Immature natural killer cell (primary cell): Measurements from ENCODE around the gene KRT81. TPM values are rescaled to one million over a fixed set of nuclear protein-coding genes. Genes with fewer than 3 reads are reported as not detected.
A peak's percentile ranks its signal among the peaks of the same experiment; 100 is the strongest.
"Not testable (repeated sequence)": the region's sequence is repeated elsewhere in the genome, so short reads cannot be mapped to it uniquely, and the experiment has no call there.

Experiments used
- DNase-seq, 3 donors: peaks; one replicate each; pipeline ENCODE4 v3.0.0; 2022; ENCODE audit warnings: mixed read lengths in 1 of 3
- H3K27ac Mint-ChIP-seq, 6 donors: one replicate each; pipeline ENCODE4 v1.8.0; 2020; ENCODE audit warnings: mixed read lengths in 6 of 6, mild to moderate bottlenecking in 5 of 6, inconsistent platforms in 4 of 6, moderate library complexity in 3 of 6
- H3K27me3 Mint-ChIP-seq, 3 donors: one replicate each; pipeline ENCODE4 v1.8.0; 2020 to 2021; ENCODE audit warnings: low read depth in 3 of 3, mild to moderate bottlenecking in 3 of 3, mixed read lengths in 3 of 3, moderate library complexity in 3 of 3, inconsistent platforms in 1 of 3
- H3K36me3 Mint-ChIP-seq, 3 donors: one replicate each; pipeline ENCODE4 v1.8.0; 2020; ENCODE audit warnings: mixed read lengths in 3 of 3, inconsistent platforms in 2 of 3, mild to moderate bottlenecking in 2 of 3
- H3K4me1 Mint-ChIP-seq, 2 donors: one replicate each; pipeline ENCODE4 v1.8.0; 2020; ENCODE audit warnings: inconsistent platforms in 2 of 2, mild to moderate bottlenecking in 2 of 2, mixed read lengths in 2 of 2, moderate library complexity in 1 of 2
- H3K4me3 Mint-ChIP-seq, 5 donors: one replicate each; pipeline ENCODE4 v1.8.0; 2020; ENCODE audit warnings: mild to moderate bottlenecking in 5 of 5, mixed read lengths in 5 of 5, inconsistent platforms in 3 of 5, moderate library complexity in 3 of 5
- H3K9me3 Mint-ChIP-seq, 6 donors: one replicate each; pipeline ENCODE4 v1.8.0; 2020; ENCODE audit warnings: mild to moderate bottlenecking in 6 of 6, mixed read lengths in 6 of 6, inconsistent platforms in 4 of 6, moderate library complexity in 3 of 6
- polyA plus RNA-seq, 3 donors: library from polyadenylated mRNA; unstranded; fragments of 300-500 nt; fragmentation: Illumina TruSeq; gene quantifications; one replicate each; pipeline ENCODE4 v1.2.3, GENCODE V29; 2021

KRT81 gene
- polyA plus RNA-seq, 3 donors from 2014 or later: 2.2 to 3.7 (median 3.6) TPM

- Mint-ChIP-seq H3K27ac (no peak overlapping the region), H3K36me3 (no peaks in the 10 kb centered on the region), H3K4me3 (no peak overlapping the region), H3K27me3 (peaks cover 0 to 10% (median 6%) of the 10 kb centered on the region in 3 donors), H3K4me1 (no peaks in the 10 kb centered on the region), H3K9me3 (no peaks in the 10 kb centered on the region)
- no peak for DNase-seq
Measured at GRCh38 chr12:52267266-52267665, 24.1 kb downstream of the KRT81 start.

- H3K4me3 Mint-ChIP-seq: no peak overlapping the region
- H3K9me3 Mint-ChIP-seq: no peaks in the 10 kb centered on the region
- no peak for DNase-seq
Measured at GRCh38 chr12:52266514-52266913, 24.8 kb downstream of the KRT81 start.

GRCh38 chr12:52264435-52264825 lies 26.9 kb downstream of the KRT81 start:
- Mint-ChIP-seq H3K27ac (no peak overlapping the region), H3K4me1 (peaks cover 10 to 15% of the 10 kb centered on the region in 2 donors), H3K36me3 (no peaks in the 10 kb centered on the region), H3K9me3 (no peaks in the 10 kb centered on the region), H3K4me3 (no peak overlapping the region), H3K27me3 (peaks cover 3 to 7% (median 6%) of the 10 kb centered on the region in 3 donors)
- no peak for DNase-seq

More at GRCh38 chr12:52266514-52266913, 24.8 kb downstream of the KRT81 start:
- peaks cover under 1 to 10% (median 6%) of the 10 kb centered on the region in 3 donors for H3K27me3 Mint-ChIP-seq
- H3K36me3 Mint-ChIP-seq: no peaks in the 10 kb centered on the region
- H3K4me1 Mint-ChIP-seq: no peaks in the 10 kb centered on the region
- H3K27ac Mint-ChIP-seq: no peak overlapping the region

- Mint-ChIP-seq H3K4me3 (no peak overlapping the region), H3K4me1 (peaks cover 10 to 20% of the 10 kb centered on the region in 2 donors), H3K9me3 (no peaks in the 10 kb centered on the region), H3K36me3 (no peaks in the 10 kb centered on the region), H3K27me3 (peaks cover 6 to 8% (median 7%) of the 10 kb centered on the region in 3 donors), H3K27ac (no peak overlapping the region)
- DNase-seq: no peak
Measured at GRCh38 chr12:52263761-52264434, 27.4 kb downstream of the KRT81 start.

GRCh38 chr12:52262286-52262685 lies 29.0 kb downstream of the KRT81 start:
- Mint-ChIP-seq H3K27ac (no peak overlapping the region), H3K27me3 (peaks cover 4 to 8% (median 7%) of the 10 kb centered on the region in 3 donors), H3K4me3 (no peak overlapping the region), H3K4me1 (peaks cover 10 to 20% of the 10 kb centered on the region in 2 donors), H3K9me3 (no peaks in the 10 kb centered on the region), H3K36me3 (no peaks in the 10 kb centered on the region)
- no peak for DNase-seq

GRCh38 chr12:52261208-52261484 lies 30.2 kb downstream of the KRT81 start:
- peaks cover 10 to 20% of the 10 kb centered on the region in 2 donors for H3K4me1 Mint-ChIP-seq
- no peak overlapping the region for H3K4me3 Mint-ChIP-seq
- DNase-seq: no peak
- H3K36me3 Mint-ChIP-seq: no peaks in the 10 kb centered on the region
- H3K27me3 Mint-ChIP-seq: peaks cover 7 to 12% (median 9%) of the 10 kb centered on the region in 3 donors
- no peaks in the 10 kb centered on the region for H3K9me3 Mint-ChIP-seq
- no peak overlapping the region for H3K27ac Mint-ChIP-seq

- H3K9me3 Mint-ChIP-seq: no peaks in the 10 kb centered on the region
- H3K36me3 Mint-ChIP-seq: no peaks in the 10 kb centered on the region
- DNase-seq: no peak
- H3K27me3 Mint-ChIP-seq: peaks cover 7 to 13% (median 12%) of the 10 kb centered on the region in 3 donors
- peaks cover 10 to 20% of the 10 kb centered on the region in 2 donors for H3K4me1 Mint-ChIP-seq
- peak overlapping the region in 1 of 5 donors; percentile 16 for H3K4me3 Mint-ChIP-seq
- H3K27ac Mint-ChIP-seq: no peak overlapping the region
Measured at GRCh38 chr12:52260361-52261207, 30.8 kb downstream of the KRT81 start.

- no peak for DNase-seq
- no peaks in the 10 kb centered on the region for H3K9me3 Mint-ChIP-seq
- no peaks in the 10 kb centered on the region for H3K36me3 Mint-ChIP-seq
- peak overlapping the region in 2 of 5 donors; percentile 17 to 44 for H3K4me3 Mint-ChIP-seq
- H3K27ac Mint-ChIP-seq: no peak overlapping the region
- H3K4me1 Mint-ChIP-seq: peaks cover 10 to 20% of the 10 kb centered on the region in 2 donors
- peaks cover 9 to 22% (median 12%) of the 10 kb centered on the region in 3 donors for H3K27me3 Mint-ChIP-seq
Measured at GRCh38 chr12:52259657-52260243, 31.6 kb downstream of the KRT81 start.

GRCh38 chr12:52258335-52258901 lies 32.9 kb downstream of the KRT81 start:
- Mint-ChIP-seq H3K9me3 (no peaks in the 10 kb centered on the region), H3K27ac (no peak overlapping the region)

GRCh38 chr12:52257922-52258321 lies 33.4 kb downstream of the KRT81 start:
- peaks cover 9 to 22% (median 12%) of the 10 kb centered on the region in 3 donors for H3K27me3 Mint-ChIP-seq

More at GRCh38 chr12:52258335-52258901, 32.9 kb downstream of the KRT81 start:
- peak; percentile 14 to 17 (median 14) for DNase-seq
- H3K27me3 Mint-ChIP-seq: peaks cover 9 to 22% (median 12%) of the 10 kb centered on the region in 3 donors
- peak overlapping the region in 1 of 5 donors; percentile 11 for H3K4me3 Mint-ChIP-seq
- H3K36me3 Mint-ChIP-seq: no peaks in the 10 kb centered on the region
- peaks cover 10 to 20% of the 10 kb centered on the region in 2 donors for H3K4me1 Mint-ChIP-seq

GRCh38 chr12:52257074-52257551 lies 34.2 kb downstream of the KRT81 start:
- no peaks in the 10 kb centered on the region for H3K9me3 Mint-ChIP-seq
- peaks cover 10 to 20% of the 10 kb centered on the region in 2 donors for H3K4me1 Mint-ChIP-seq
- H3K4me3 Mint-ChIP-seq: no peak overlapping the region
- peaks cover 6 to 22% (median 12%) of the 10 kb centered on the region in 3 donors for H3K27me3 Mint-ChIP-seq
- H3K27ac Mint-ChIP-seq: no peak overlapping the region
- H3K36me3 Mint-ChIP-seq: no peaks in the 10 kb centered on the region
- DNase-seq: no peak

More at GRCh38 chr12:52257922-52258321, 33.4 kb downstream of the KRT81 start:
- peaks cover 10 to 20% of the 10 kb centered on the region in 2 donors for H3K4me1 Mint-ChIP-seq
- H3K4me3 Mint-ChIP-seq, H3K9me3 Mint-ChIP-seq, H3K36me3 Mint-ChIP-seq, DNase-seq, H3K27ac Mint-ChIP-seq: not testable (repeated sequence)

- Mint-ChIP-seq H3K4me3 (no peak overlapping the region), H3K27ac (no peak overlapping the region), H3K4me1 (peaks cover 10 to 20% of the 10 kb centered on the region in 2 donors), H3K36me3 (no peaks in the 10 kb centered on the region), H3K9me3 (no peaks in the 10 kb centered on the region), H3K27me3 (peaks cover 6 to 22% (median 12%) of the 10 kb centered on the region in 3 donors)
- no peak for DNase-seq
Measured at GRCh38 chr12:52256584-52256935, 34.8 kb downstream of the KRT81 start.

GRCh38 chr12:52255926-52256583 lies 35.3 kb downstream of the KRT81 start:
- no peak for DNase-seq
- H3K27ac Mint-ChIP-seq: no peak overlapping the region
- peaks cover 10 to 20% of the 10 kb centered on the region in 2 donors for H3K4me1 Mint-ChIP-seq
- H3K9me3 Mint-ChIP-seq: no peaks in the 10 kb centered on the region
- no peaks in the 10 kb centered on the region for H3K36me3 Mint-ChIP-seq
- peaks cover 6 to 19% (median 10%) of the 10 kb centered on the region in 3 donors for H3K27me3 Mint-ChIP-seq
- no peak overlapping the region for H3K4me3 Mint-ChIP-seq
